ENCODE data around the gene LCNL1.

The LCNL1 gene

GRCh38 chr9:136949239-136949816, 33.5 kb upstream of the LCNL1 start:
- H3K4me1 ChIP-seq (ENCODE audit: control insufficient read depth, insufficient read depth, low read length) = peaks cover 5% of the 10 kb centered on the region
- no peak overlapping the region for H3K9ac ChIP-seq (ENCODE audit: low read length)
- no peaks in the 10 kb centered on the region for H3K36me3 ChIP-seq (ENCODE audit: control insufficient read depth, insufficient read depth, low read length, severe bottlenecking)
- no peaks in the 10 kb centered on the region for H3K27me3 ChIP-seq (replicated peaks; ENCODE audit: control insufficient read depth, insufficient read depth, low read length)
- no peak for DNase-seq (ENCODE audit: low read depth)
- H3K9me3 ChIP-seq (ENCODE audit: control insufficient read depth, low read length) = no peaks in the 10 kb centered on the region
- peak overlapping the region; percentile 75 for H3K4me3 ChIP-seq (ENCODE audit: low read length)

GRCh38 chr9:136949817-136950655, 32.8 kb upstream of the LCNL1 start:
- peaks cover 4% of the 10 kb centered on the region for H3K27me3 ChIP-seq (replicated peaks; ENCODE audit: control insufficient read depth, insufficient read depth, low read length)
- H3K36me3 ChIP-seq (ENCODE audit: control insufficient read depth, insufficient read depth, low read length, severe bottlenecking) = no peaks in the 10 kb centered on the region
- peak overlapping the region; percentile 66 for H3K9ac ChIP-seq (ENCODE audit: low read length)
- peak; percentile 84 for DNase-seq (ENCODE audit: low read depth)
- no peaks in the 10 kb centered on the region for H3K9me3 ChIP-seq (ENCODE audit: control insufficient read depth, low read length)
- peak overlapping the region; percentile 75 for H3K4me3 ChIP-seq (ENCODE audit: low read length)
- H3K4me1 ChIP-seq (ENCODE audit: control insufficient read depth, insufficient read depth, low read length) = peaks cover 5% of the 10 kb centered on the region

- Histone ChIP-seq H3K9ac (ENCODE audit: low read length) (peak overlapping the region; percentile 66), H3K36me3 (ENCODE audit: control insufficient read depth, insufficient read depth, low read length, severe bottlenecking) (no peaks in the 10 kb centered on the region), H3K27me3 (replicated peaks; ENCODE audit: control insufficient read depth, insufficient read depth, low read length) (peaks cover 11% of the 10 kb centered on the region), H3K4me3 (ENCODE audit: low read length) (no peak overlapping the region), H3K4me1 (ENCODE audit: control insufficient read depth, insufficient read depth, low read length) (peaks cover 5% of the 10 kb centered on the region), H3K9me3 (ENCODE audit: control insufficient read depth, low read length) (no peaks in the 10 kb centered on the region)
- DNase-seq (ENCODE audit: low read depth) = no peak
Measured at GRCh38 chr9:136950656-136951276, 32.0 kb upstream of the LCNL1 start.

- no peaks in the 10 kb centered on the region for H3K9me3 ChIP-seq (ENCODE audit: control insufficient read depth, low read length)
- peaks cover 17% of the 10 kb centered on the region for H3K27me3 ChIP-seq (replicated peaks; ENCODE audit: control insufficient read depth, insufficient read depth, low read length)
- no peaks in the 10 kb centered on the region for H3K36me3 ChIP-seq (ENCODE audit: control insufficient read depth, insufficient read depth, low read length, severe bottlenecking)
- no peak within 1 kb of the TSS for H3K9ac ChIP-seq (ENCODE audit: low read length)
- H3K4me3 ChIP-seq (ENCODE audit: low read length) = no peak within 1 kb of the TSS
- DNase-seq (ENCODE audit: low read depth) = no peak
- peaks cover 5% of the 10 kb centered on the region for H3K4me1 ChIP-seq (ENCODE audit: control insufficient read depth, insufficient read depth, low read length)
Measured at GRCh38 chr9:136951541-136952320, 31.1 kb upstream of the LCNL1 start, which contains the start of gene LCN12. LCN12 (plus strand) TSS chr9:136952273; CDS start chr9:136952328, 55 bp downstream.

GRCh38 chr9:136952321-136952850, 30.4 kb upstream of the LCNL1 start:
- Histone ChIP-seq H3K4me1 (ENCODE audit: control insufficient read depth, insufficient read depth, low read length) (peaks cover 5% of the 10 kb centered on the region), H3K9ac (ENCODE audit: low read length) (no peak overlapping the region), H3K36me3 (ENCODE audit: control insufficient read depth, insufficient read depth, low read length, severe bottlenecking) (no peaks in the 10 kb centered on the region), H3K9me3 (ENCODE audit: control insufficient read depth, low read length) (no peaks in the 10 kb centered on the region), H3K4me3 (ENCODE audit: low read length) (no peak overlapping the region), H3K27me3 (replicated peaks; ENCODE audit: control insufficient read depth, insufficient read depth, low read length) (peaks cover 17% of the 10 kb centered on the region)
- DNase-seq (ENCODE audit: low read depth) = no peak

GRCh38 chr9:136952876-136953770, 29.7 kb upstream of the LCNL1 start:
- H3K9ac ChIP-seq (ENCODE audit: low read length) = no peak overlapping the region
- H3K36me3 ChIP-seq (ENCODE audit: control insufficient read depth, insufficient read depth, low read length, severe bottlenecking) = no peaks in the 10 kb centered on the region
- peaks cover 17% of the 10 kb centered on the region for H3K27me3 ChIP-seq (replicated peaks; ENCODE audit: control insufficient read depth, insufficient read depth, low read length)
- H3K4me3 ChIP-seq (ENCODE audit: low read length) = no peak overlapping the region
- no peaks in the 10 kb centered on the region for H3K9me3 ChIP-seq (ENCODE audit: control insufficient read depth, low read length)
- H3K4me1 ChIP-seq (ENCODE audit: control insufficient read depth, insufficient read depth, low read length) = peaks cover 5% of the 10 kb centered on the region
- DNase-seq (ENCODE audit: low read depth) = no peak

GRCh38 chr9:136953771-136954269, 29.0 kb upstream of the LCNL1 start:
- no peaks in the 10 kb centered on the region for H3K36me3 ChIP-seq (ENCODE audit: control insufficient read depth, insufficient read depth, low read length, severe bottlenecking)
- peaks cover 17% of the 10 kb centered on the region for H3K27me3 ChIP-seq (replicated peaks; ENCODE audit: control insufficient read depth, insufficient read depth, low read length)
- H3K9ac ChIP-seq (ENCODE audit: low read length) = no peak overlapping the region
- H3K4me3 ChIP-seq (ENCODE audit: low read length) = no peak overlapping the region
- H3K9me3 ChIP-seq (ENCODE audit: control insufficient read depth, low read length) = no peaks in the 10 kb centered on the region
- H3K4me1 ChIP-seq (ENCODE audit: control insufficient read depth, insufficient read depth, low read length) = peaks cover 5% of the 10 kb centered on the region
- DNase-seq (ENCODE audit: low read depth) = no peak

GRCh38 chr9:136954270-136955083, 28.3 kb upstream of the LCNL1 start:
- Histone ChIP-seq H3K9ac (ENCODE audit: low read length) (no peak overlapping the region), H3K4me3 (ENCODE audit: low read length) (no peak overlapping the region), H3K9me3 (ENCODE audit: control insufficient read depth, low read length) (no peaks in the 10 kb centered on the region), H3K4me1 (ENCODE audit: control insufficient read depth, insufficient read depth, low read length) (peaks cover 5% of the 10 kb centered on the region), H3K27me3 (replicated peaks; ENCODE audit: control insufficient read depth, insufficient read depth, low read length) (peaks cover 17% of the 10 kb centered on the region), H3K36me3 (ENCODE audit: control insufficient read depth, insufficient read depth, low read length, severe bottlenecking) (no peaks in the 10 kb centered on the region)
- no peak for DNase-seq (ENCODE audit: low read depth)

- DNase-seq (ENCODE audit: low read depth) = no peak
- H3K9ac ChIP-seq (ENCODE audit: low read length) = no peak overlapping the region
- peaks cover 1% of the 10 kb centered on the region for H3K4me1 ChIP-seq (ENCODE audit: control insufficient read depth, insufficient read depth, low read length)
- H3K36me3 ChIP-seq (ENCODE audit: control insufficient read depth, insufficient read depth, low read length, severe bottlenecking) = no peaks in the 10 kb centered on the region
- H3K9me3 ChIP-seq (ENCODE audit: control insufficient read depth, low read length) = no peaks in the 10 kb centered on the region
- peaks cover 17% of the 10 kb centered on the region for H3K27me3 ChIP-seq (replicated peaks; ENCODE audit: control insufficient read depth, insufficient read depth, low read length)
- H3K4me3 ChIP-seq (ENCODE audit: low read length) = no peak overlapping the region
Measured at GRCh38 chr9:136955202-136955942, 27.4 kb upstream of the LCNL1 start.

All from adipocyte (in vitro differentiated cells).